HG03565 (cell line): ENCODE results near the gene IL1R1.

Experiments used
- ATAC-seq: cut with Tn5 transposase; IDR thresholded peaks from one replicate; pipeline ENCODE4 v1.9.1; 2021; ENCODE audit warnings: mild to moderate bottlenecking, moderate library complexity; ENCODE audit not compliant: unreplicated experiment

Gene IL1R1

DNA sequence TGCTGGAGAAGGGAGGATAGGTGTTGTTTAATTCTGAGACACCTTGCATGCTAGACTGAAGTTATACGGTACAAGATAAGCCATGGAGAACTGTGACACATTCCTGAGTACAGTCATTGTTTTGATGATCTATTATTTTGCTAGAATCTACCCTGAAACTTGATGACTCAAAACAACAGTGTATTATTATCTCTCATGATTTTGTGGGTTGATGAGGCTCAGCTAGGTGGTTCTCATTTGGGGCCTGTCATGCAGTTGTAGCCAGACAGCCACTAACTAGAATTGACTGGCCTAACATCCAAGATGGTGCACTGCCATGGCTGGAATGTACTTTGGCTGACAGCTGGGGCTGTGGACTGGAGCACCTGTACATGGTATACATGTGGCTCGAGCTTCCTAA is 5.4 kb upstream of the IL1R1 start:
- ATAC-seq: no peak

DNA sequence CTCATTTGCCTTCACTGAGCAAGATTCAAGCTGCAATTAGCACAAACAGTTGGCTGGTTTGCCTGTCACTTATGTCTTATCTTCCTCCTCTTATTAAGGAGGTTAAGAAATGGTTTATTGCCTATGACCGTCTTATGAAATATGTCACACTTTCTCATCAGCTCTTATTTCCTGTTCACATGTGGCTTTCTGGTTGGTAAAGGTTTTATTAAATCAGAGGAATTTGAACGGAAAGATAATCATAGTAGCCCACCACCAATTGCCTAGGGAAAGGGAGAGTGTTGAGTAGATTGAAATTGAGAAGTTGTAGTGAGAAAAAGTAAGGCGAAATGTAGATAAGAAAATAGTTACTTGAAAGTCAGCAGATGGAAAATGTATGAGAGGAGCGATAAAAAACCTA is 4.2 kb upstream of the IL1R1 start:
- ATAC-seq: no peak

DNA sequence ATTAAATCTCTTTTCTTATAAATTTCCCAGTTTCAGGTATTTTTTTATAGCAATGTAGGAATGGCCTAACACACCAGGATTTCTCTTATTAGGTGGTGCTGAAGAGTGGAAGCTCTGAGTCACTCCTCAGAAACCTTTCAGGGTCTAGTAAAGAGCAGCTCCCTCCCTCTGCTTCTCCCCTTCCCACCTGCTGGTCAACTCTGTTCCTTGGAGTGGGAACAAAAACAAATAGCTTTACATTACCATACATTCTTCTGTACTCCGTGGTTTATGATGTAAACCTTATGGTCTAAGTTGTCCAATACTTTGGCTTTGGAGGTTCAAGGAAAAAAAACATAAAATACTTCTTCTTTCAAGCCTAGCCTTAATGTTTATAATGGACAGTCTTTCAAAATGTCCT is 2.7 kb upstream of the IL1R1 start:
- no peak for ATAC-seq

DNA sequence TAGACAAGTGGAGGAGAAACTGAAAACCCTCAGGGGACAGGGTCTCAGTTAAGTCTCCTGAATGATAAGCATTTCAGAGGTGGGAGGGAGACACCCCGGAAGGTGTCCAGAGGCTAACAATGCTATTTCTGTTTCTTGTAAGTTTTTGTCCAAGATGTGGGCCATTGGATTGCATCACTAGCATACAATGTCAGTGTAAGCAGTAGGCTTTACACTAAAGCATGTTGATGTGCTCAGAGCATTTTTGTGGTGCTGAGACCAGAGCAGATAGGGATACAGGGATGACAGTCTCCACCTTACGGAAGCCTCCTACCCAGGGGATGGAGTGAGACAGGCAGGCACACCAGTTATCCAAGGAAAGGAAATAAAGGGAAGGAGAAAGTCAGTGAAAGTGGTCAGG is 2.2 kb upstream of the IL1R1 start:
- no peak for ATAC-seq

DNA sequence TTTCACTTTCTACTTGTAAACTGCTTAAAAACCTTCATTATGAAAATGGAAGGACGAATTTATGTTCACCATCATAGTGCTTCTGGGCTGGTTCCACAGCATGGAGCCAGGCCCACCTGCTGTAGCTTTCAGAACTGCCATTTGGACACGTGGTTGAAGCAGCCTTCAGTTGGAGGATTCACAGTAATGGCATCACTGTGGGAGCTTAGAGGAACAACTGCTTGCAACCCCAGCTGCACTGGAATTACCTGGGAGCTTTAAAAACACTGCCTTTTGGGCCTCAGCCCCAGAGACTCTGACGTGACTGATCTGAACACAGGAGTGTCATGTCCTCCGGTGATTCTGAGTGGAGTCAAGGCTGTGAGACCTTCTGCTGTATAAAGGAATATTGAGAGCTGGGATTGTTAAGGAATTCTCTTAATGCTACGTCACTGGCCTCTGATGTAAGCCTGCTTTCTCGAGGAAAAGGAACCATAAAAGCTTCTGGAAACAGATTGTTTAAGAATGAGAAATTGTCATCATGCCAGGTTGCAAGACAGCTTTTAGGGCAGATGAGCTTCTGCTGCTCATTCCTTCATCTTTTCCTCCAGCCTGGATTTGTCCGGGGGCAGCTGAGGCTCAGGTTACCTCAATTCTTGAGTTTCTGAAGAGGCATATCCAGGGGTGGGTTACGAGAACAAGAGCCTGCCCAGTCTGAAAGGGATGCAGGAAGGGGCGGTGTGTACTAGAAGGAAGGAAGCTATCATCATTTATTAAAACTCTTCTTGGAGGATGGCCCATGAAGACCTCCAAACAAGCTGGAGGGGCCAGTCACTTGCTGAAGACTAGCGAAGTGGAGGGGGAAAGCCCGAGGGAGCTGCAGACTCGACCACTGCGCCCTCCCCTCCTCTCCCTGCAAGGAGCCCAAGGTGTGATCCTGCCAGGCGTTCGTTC is 1.3 kb upstream of the IL1R1 start:
- ATAC-seq: no peak

DNA sequence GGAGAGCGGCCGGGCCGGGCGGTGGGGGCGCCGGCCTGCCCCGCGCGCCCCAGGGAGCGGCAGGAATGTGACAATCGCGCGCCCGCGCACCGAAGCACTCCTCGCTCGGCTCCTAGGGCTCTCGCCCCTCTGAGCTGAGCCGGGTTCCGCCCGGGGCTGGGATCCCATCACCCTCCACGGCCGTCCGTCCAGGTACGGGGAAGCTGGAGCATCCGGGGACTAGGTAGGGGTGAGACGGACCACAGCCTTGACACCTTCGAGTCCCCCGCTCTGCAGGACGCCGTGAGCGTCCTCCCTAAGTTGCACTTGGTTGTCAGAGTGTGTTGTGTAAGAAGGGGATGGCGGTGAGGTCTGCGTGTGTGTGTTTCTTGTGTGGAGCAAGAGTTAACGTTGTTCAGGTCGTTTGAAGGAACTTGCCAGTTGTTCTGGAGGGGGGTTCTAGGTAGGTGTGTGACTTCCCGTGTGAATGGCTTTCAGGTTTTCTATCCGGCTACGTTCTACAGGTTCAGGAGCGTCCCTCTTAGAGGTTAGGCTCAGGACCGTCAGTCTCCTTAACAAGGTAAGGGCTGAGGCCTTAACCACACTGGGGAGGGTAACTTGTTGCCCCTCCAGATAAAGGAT is 393 bp downstream of the IL1R1 start:
- no peak for ATAC-seq

DNA sequence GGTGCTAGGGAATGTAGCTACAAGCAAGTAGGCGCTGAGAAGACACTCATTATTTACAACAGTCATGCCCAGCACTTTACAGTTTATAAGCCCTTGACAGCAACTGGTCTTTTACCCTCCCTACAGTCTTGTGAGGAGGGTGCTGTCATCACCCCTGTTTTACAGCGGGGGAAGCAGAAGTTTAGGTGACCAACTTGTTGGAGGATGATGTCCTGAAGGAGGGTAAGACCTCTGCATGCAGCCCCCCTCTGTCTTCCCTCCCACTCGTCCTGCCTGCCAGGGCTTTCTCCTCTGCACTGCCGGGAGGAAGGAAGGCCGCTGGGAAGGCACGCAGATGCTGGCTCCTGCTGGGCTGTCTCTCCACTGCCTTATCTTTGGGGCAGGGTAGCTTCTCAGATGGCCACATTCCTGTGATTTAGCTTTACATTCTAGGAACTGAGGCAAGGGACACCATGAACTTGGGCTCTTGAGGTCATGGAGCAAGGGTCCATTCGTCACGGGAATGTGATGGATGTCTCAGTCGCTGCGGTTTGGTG is 972 bp downstream of the IL1R1 start:
- ATAC-seq: no peak

DNA sequence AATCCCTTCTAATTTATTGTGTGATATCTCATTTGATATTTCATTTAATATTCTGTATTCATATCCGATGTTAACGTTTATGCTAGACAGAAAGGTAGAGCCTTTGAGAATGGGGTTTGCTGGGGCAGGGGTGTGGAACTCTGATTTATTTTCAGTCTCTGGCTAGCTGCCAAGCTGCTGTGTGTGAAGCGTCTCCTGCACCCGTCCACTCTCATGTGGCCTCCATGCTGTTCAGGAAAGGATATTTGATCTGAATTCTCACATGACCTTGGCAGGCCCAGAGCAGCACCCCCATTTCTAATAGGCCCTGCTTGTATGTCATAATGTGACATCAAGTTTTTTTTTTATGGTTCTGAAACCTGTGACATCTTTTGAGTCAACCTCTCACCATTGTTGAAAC is 1.6 kb downstream of the IL1R1 start:
- ATAC-seq: no peak

DNA sequence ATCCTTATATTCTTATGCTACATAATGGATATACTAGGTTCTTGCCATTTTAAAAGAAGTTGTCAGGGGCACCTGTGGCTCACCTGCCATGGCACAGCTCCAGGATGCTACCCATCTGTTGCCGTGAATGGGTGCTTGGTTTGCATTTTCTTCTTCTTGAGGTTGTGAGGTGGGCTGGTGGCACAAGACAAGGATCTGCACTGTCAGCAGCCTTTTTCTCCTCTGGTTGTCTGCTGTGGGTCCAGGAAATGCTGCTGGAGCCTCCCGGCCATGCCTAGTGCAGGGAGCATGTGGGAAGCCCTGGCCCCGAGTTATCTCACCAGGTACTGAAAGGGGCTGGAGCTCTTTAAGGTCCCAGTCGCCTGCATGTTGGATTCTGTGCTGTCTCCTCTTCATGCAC is 2.6 kb downstream of the IL1R1 start:
- ATAC-seq: no peak

DNA sequence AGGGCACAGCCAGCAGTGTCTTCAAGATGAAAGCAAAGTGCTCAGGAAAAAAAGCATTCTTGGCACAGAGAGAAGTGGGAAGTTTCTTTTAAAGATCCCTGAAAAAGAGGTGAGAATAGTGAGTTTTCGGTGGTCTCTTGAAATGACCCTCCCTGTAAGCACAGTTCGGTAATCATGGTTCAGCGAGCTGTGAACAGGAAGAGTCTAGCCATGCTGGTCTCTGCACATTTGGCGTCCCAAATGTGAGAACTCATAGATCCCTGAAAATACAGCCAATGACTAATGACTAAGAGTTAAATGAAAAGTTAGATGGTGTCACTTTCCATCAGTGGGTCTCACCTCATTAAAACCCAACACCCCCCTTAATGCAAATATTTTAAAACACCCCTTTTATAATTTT is 3.4 kb downstream of the IL1R1 start:
- no peak for ATAC-seq

DNA sequence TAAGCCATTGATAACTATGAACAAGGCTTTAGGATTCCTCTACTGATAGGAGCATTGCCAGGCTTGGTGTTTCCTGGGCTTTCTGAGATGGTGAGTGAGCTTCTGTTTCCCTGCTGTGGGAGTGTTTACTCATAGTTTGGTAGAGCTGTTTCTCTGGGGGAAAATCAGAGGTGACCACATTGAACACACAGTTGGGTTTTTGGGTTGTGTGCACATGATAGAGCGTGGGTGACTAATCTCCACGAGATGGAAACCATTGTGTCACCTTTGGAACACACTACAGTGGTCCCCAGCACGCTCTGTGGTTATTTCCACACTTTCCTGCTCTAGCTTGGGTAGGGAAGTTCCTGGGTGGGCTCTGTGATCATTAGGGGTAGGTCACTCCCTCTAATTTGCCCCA is 5.4 kb downstream of the IL1R1 start:
- no peak for ATAC-seq

DNA sequence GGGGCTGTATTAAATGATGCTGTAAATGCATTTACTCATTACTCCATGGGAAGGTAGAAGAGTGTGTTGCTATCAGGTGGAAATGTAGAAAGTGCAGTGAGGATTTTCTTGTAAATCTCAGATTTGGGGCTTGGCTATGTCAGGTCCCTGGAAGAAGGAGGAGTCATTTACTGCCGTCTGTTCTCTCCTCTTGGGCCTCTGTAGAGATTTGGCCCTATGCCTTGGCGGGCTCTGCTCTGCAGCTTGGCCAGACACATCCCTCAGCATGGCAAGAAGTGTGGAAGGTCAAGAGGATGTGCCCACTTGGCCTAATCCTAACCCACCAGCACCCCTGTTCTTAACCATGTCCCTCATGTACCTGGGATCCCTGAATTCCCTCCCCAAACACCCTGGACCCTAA is 6.7 kb downstream of the IL1R1 start:
- ATAC-seq: no peak

DNA sequence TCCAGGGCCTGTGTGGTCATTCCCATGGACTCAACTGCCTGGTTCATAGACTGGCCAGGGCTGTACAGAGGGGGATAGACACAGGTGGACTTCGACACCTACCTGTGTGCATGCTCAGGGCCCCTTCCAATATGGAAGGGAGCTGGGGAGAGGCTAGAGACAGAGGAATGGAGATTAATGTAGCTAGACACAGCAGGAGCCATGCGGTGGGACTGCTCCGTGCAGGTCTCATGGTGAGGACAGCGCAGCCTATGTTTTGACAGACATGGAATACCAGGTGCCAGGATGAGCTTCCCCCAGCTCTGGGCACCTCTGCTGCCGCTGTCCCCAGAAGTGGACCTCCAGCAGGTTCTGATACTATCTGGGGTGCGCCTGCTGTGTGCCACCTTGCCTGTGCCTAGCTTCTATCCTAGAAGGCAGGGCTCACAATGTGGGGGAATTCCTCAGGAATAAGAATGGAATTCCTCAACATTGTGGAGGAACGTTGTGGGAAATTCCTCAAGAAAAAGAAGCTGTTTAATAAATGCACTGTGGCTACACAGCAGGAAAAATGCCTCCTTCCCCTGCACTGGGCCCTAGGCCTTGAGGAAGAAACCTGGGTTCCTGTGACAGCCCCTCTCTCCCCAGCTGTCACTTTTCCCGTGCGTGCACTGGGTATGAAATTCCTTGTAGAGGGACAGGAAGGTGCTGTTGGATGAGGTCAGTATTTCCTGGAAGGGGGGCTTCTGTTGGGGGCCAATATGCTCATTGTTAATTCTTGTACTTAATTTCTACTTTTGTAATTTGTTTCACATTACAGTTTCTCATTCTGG is 7.3 kb downstream of the IL1R1 start:
- no peak for ATAC-seq

DNA sequence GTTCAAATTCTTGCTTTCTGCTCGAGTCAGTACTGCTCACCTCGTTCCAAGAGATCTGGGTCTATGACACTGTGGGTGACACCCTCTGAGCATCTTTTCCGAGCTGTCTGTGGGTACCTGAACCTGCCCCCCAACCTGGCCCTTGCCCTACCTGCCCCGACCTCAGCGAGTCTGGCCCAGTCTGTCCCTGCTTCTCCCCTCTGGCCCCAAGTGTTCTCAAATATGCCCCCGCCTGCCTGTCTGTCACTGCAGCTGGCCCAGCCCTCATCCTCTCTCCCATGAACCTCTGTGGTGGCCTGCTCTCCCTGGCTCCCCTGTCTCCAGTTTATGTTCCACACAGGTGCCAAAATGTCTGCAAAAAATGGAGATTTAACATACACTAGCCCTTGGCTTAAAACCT is 11.8 kb downstream of the IL1R1 start:
- no peak for ATAC-seq

DNA sequence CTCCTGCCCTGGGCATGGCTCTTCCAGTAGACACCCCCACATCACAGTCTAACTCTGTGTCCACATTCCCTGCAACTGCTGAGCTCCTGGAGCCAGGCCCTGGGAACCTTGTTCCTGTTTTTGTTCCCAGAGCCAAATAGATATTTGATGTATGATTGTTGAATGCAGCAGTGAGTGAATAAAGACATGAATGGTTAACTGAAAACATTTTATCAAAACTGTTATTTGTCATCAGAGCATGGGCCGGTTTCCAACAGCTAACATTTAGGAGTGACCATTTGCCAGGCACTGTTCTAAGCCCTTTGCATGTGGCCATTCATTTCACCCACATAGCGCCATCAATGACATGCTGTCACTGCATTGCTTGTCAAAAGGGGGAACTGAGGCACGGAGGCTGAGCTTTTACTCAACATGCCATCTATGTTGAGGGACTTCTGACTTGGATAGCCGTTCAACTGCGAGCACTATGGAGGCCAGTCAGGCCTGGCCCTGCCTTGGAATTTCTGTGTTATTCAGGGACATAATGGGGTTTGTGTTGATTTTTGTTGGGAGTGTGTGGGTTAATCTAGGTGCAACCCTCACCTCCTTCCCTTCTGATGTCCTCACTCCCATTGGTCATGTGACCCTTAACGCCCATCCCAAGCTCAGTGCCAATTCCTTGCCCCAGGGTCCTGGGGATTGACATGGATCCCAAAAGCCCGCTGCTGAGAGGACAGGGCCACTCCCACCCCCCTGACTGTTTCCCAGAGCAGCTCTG is 12.6 kb downstream of the IL1R1 start:
- no peak for ATAC-seq

DNA sequence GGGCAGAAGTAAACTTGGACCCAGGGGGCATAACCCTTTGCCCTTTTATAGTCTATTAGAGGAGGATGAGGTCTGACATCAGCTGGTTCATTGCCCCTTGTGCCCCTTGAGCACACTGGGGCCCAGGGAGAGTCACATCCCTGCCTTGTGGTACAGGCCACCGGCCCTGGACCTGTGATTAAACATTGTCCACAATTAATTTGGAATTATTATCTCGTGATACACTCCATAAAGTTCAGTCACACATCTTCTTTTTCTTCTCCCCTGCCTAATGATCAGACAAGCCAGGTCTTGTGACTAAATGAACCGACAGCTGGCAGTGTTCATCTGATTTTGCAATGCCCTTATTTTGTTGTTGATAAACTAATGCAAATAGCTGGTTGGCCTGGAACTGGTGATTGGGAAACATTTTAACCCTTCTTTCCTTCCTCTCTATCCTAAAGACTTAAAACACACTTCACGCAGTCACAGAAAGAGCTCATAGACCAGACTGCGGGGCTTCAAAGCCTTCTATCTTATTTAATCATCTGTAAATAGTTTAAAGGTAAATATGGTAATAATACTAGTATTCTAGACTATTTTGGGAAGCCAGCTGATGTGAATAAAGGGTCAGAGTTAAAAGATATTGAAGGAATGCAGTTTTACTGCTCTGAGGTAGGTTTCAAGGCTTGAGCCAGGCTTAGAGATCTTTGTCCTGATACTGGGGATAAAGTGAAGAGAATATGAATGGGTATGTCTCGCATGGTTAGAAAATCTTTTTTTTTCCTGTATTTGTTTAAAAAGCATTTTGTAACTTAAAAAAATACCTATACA is 13.4 kb downstream of the IL1R1 start:
- ATAC-seq: no peak

DNA sequence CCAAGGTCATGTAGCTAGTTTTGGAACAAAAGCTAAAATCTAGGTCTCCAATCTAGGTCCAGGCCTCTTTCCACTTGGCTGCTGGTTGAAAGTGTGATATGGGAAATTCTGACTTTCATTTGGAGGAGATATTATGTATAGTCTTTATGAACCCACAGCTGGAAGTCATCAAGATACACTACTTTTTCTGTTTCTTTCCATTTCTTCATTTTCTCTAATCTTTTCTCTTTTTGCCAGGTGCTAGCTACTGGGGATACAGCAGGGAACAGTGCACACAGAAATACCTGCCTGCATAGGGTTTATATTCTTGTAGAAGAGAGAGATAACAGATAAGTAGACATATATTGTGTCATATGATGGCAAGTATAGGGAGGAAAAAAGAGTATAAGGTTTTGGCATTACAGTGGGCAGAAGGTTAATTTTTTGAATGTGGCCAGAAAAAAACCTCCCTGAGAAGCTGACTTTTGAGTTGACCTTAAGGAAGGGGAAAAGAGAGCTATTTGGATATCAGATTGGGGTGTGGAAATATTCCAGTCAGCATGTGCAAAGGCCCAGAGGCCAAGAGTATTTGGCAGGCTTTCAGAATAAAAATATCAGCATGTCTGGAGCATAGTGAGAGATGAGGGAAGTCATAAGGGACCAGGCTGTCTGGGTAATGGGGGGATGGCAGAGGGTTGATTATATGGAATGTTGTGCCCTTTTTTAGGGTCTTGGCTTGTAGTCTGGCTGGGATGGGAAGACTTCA is 15.6 kb downstream of the IL1R1 start:
- no peak for ATAC-seq

DNA sequence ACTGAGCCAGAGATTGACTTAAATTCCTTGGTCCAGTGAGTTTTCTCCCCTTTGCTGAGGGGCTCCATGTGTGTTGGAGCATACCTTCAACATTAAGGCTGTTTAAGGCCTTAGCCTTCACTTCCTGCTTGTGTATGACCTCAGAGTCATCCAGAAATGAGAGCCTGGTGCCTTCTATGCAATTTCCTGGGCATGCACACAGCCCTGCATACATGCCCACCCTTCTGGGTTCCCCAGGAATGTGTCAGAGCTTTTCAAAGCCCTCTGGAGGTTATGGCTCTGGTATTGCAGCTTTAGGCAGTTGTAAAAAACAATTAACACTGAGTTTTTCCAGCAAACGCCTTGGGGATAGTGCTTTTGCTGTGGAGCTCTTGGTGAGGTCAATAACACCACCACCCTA is 16.7 kb downstream of the IL1R1 start:
- ATAC-seq: no peak

DNA sequence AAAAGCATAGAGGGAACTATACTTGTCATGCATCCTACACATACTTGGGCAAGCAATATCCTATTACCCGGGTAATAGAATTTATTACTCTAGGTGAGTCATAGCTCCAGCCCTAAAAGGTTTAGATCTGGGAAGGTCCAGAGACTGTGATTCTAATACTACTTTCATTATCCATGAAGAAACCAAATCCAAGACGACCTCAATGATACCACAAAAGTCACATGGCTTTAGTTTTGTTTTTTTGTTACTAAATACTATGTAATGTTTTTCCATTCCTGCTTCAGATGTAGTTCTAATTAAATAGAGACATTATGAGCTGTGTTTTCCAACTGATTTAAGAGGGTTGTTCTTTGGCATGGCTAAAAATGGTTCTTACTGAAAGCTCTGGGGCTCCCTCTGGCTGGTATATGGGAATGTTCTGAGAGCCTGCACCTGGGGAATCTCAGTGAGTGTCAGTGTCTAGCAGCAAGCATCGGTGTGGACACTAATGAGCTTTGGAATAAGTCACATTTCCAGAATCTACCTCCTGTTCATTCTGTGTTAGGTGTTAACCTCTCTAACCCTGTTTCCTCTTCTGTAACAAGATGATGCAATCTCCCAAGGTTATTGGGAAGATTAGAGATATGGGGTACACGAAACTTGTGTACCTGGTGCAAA is 23.8 kb downstream of the IL1R1 start:
- ATAC-seq: no peak
